Neural crest cell (in vitro differentiated cells): ENCODE measurements around the gene PTPRZ1. TPM values are rescaled to one million over a fixed set of nuclear protein-coding genes. Genes with fewer than 3 reads are reported as not detected.

Experiments used
- DNase-seq: peaks from one replicate; pipeline ENCODE4 v3.0.0; 2021; ENCODE audit warnings: low read depth, mixed read lengths, low spot score
- H3K27ac Mint-ChIP-seq: one replicate; pipeline ENCODE4 v1.8.0; 2021; ENCODE audit warnings: mild to moderate bottlenecking, mixed read lengths; ENCODE audit not compliant: unreplicated experiment
- H3K27me3 Mint-ChIP-seq: 2 replicates; pipeline ENCODE4 v1.8.0; 2021; ENCODE audit warnings: low read depth, mild to moderate bottlenecking, mixed read lengths
- H3K36me3 Mint-ChIP-seq: 2 replicates; pipeline ENCODE4 v1.8.0; 2021; ENCODE audit warnings: low read depth, mild to moderate bottlenecking, mixed read lengths
- H3K4me1 Mint-ChIP-seq: 2 replicates; pipeline ENCODE4 v1.8.0; 2021; ENCODE audit warnings: mixed read lengths
- H3K4me3 Mint-ChIP-seq: one replicate; pipeline ENCODE4 v1.8.0; 2021; ENCODE audit warnings: mild to moderate bottlenecking, mixed read lengths
- H3K9me3 Mint-ChIP-seq: 2 replicates; pipeline ENCODE4 v1.8.0; 2021; ENCODE audit warnings: mixed read lengths
- CTCF ChIP-seq: fragments of 200-600 bp; sonication (generic); conservative IDR thresholded peaks from 2 replicates; pipeline ENCODE4 v1.5.0; 2021; ENCODE audit warnings: antibody characterized with exemption, mild to moderate bottlenecking
- total RNA-seq: library from RNA; stranded (reverse); gene quantifications from 2 replicates; pipeline ENCODE4 v1.2.1, GENCODE V29; 2021

PTPRZ1 gene
- total RNA-seq, 1 donor from 2014 or later: 202 TPM

- Mint-ChIP-seq H3K27me3 (no peaks in the 10 kb centered on the region), H3K9me3 (no peaks in the 10 kb centered on the region), H3K36me3 (peaks cover 18% of the 10 kb centered on the region), H3K4me3 (no peak overlapping the region), H3K27ac (peak overlapping the region; percentile 63), H3K4me1 (peaks cover 17% of the 10 kb centered on the region)
- no peak for DNase-seq
- TF ChIP-seq CTCF: no peak
Observed at GRCh38 chr7:122064971-122065370, 192.0 kb downstream of the PTPRZ1 start.

GRCh38 chr7:122067077-122067476 is 194.1 kb downstream of the PTPRZ1 start:
- Mint-ChIP-seq H3K27me3 (no peaks in the 10 kb centered on the region), H3K4me1 (peaks cover 10% of the 10 kb centered on the region), H3K4me3 (no peak overlapping the region), H3K36me3 (peaks cover 18% of the 10 kb centered on the region), H3K9me3 (no peaks in the 10 kb centered on the region), H3K27ac (no peak overlapping the region)
- no peak for TF ChIP-seq CTCF
- no peak for DNase-seq

- no peak for TF ChIP-seq CTCF
- no peaks in the 10 kb centered on the region for H3K27me3 Mint-ChIP-seq
- peaks cover 4% of the 10 kb centered on the region for H3K4me1 Mint-ChIP-seq
- no peak overlapping the region for H3K27ac Mint-ChIP-seq
- peaks cover 11% of the 10 kb centered on the region for H3K36me3 Mint-ChIP-seq
- no peaks in the 10 kb centered on the region for H3K9me3 Mint-ChIP-seq
- H3K4me3 Mint-ChIP-seq: no peak overlapping the region
- DNase-seq: no peak
Observed at GRCh38 chr7:122068046-122068445, 195.1 kb downstream of the PTPRZ1 start.

GRCh38 chr7:122068999-122069398 is 196.0 kb downstream of the PTPRZ1 start:
- Mint-ChIP-seq H3K27ac (no peak overlapping the region), H3K27me3 (no peaks in the 10 kb centered on the region), H3K4me3 (no peak overlapping the region), H3K9me3 (no peaks in the 10 kb centered on the region), H3K4me1 (peaks cover 4% of the 10 kb centered on the region), H3K36me3 (peaks cover 15% of the 10 kb centered on the region)
- TF ChIP-seq CTCF: no peak
- no peak for DNase-seq

GRCh38 chr7:122070062-122070461 is 197.1 kb downstream of the PTPRZ1 start:
- Mint-ChIP-seq H3K27ac (no peak overlapping the region), H3K4me1 (peaks cover 4% of the 10 kb centered on the region), H3K27me3 (no peaks in the 10 kb centered on the region), H3K9me3 (no peaks in the 10 kb centered on the region), H3K4me3 (no peak overlapping the region), H3K36me3 (peaks cover 19% of the 10 kb centered on the region)
- TF ChIP-seq CTCF: no peak
- DNase-seq: no peak

- peaks cover 2% of the 10 kb centered on the region for H3K9me3 Mint-ChIP-seq
- TF ChIP-seq CTCF: no peak
- no peak overlapping the region for H3K4me3 Mint-ChIP-seq
- peaks cover 21% of the 10 kb centered on the region for H3K36me3 Mint-ChIP-seq
- H3K27ac Mint-ChIP-seq: no peak overlapping the region
- H3K4me1 Mint-ChIP-seq: peaks cover 4% of the 10 kb centered on the region
- DNase-seq: no peak
- no peaks in the 10 kb centered on the region for H3K27me3 Mint-ChIP-seq
Observed at GRCh38 chr7:122070834-122071233, 197.9 kb downstream of the PTPRZ1 start.
